Panc1 (cell line): Measurements from ENCODE around the gene C2orf66. TPM values are rescaled to one million over a fixed set of nuclear protein-coding genes. Genes with fewer than 3 reads are reported as not detected.

ENCODE experiments used
- ATAC-seq: fragments of 200-7000 bp; cut with Tn5 transposase; 2 replicates; pipeline ENCODE4 v1.9.1; 2020; ENCODE audit warnings: mild to moderate bottlenecking, moderate library complexity
- BruUV-seq: library from RNA; stranded (reverse); fragments of 400-500 nt; replicated peaks from 2 replicates; lab custom pipeline; 2021; lab: Mats Ljungman, UMichigan
- CTCF ChIA-PET: fragments of 300-600 bp; sonication (Branson Sonifier 250); formaldehyde crosslinking; loops from one replicate; lab custom pipeline; 2022; ENCODE audit warnings: antibody characterized with exemption; lab: Charles Lee
- POLR2A ChIA-PET: fragments of 300-600 bp; sonication (Branson Sonifier 250); formaldehyde crosslinking; loops from one replicate; lab custom pipeline; 2022; ENCODE audit warnings: antibody characterized with exemption; lab: Charles Lee
- DNase-seq: peaks from one replicate; pipeline ENCODE4 v3.0.0-alpha.2; 2010; ENCODE audit warnings: low read depth, low spot score
- H3K27ac ChIP-seq: 2 replicates; pipeline ENCODE4 v1.5.1; 2011; ENCODE audit warnings: mild to moderate bottlenecking, low read length, inconsistent platforms
- H3K27me3 ChIP-seq: fragments of 200-500 bp; sonication (Bioruptor generic); 2 replicates; pipeline ENCODE4 v1.6.0; 2014; ENCODE audit warnings: low read length, inconsistent platforms; ENCODE audit not compliant: control insufficient read depth, insufficient read depth
- H3K36me3 ChIP-seq: fragments of 200-500 bp; sonication (Bioruptor generic); 2 replicates; pipeline ENCODE4 v1.5.1; 2014; ENCODE audit warnings: inconsistent platforms, mild to moderate bottlenecking, low read length, moderate library complexity; ENCODE audit not compliant: control insufficient read depth, insufficient read depth
- H3K4me1 ChIP-seq: 2 replicates; pipeline ENCODE4 v1.5.1; 2011; ENCODE audit warnings: inconsistent platforms, mild to moderate bottlenecking, low read length, moderate library complexity; ENCODE audit not compliant: control insufficient read depth, insufficient read depth
- H3K4me3 ChIP-seq, 2 experiments: 2 replicates each; pipeline ENCODE4 v1.5.1; 2011 to 2012; ENCODE audit warnings: low read depth in 2 of 2, low read length in 2 of 2, mild to moderate bottlenecking in 2 of 2, inconsistent platforms in 1 of 2, moderate library complexity in 1 of 2
- H3K9me3 ChIP-seq: fragments of 200-500 bp; sonication (Bioruptor generic); 2 replicates; pipeline ENCODE4 v1.5.1; 2014; ENCODE audit warnings: low read depth, mild to moderate bottlenecking, inconsistent platforms, low read length, moderate library complexity; ENCODE audit not compliant: control insufficient read depth, insufficient read depth
- CTCF ChIP-seq: fragments of 450-650 bp; IDR thresholded peaks from 2 replicates; pipeline ENCODE4 v1.5.1; 2017; ENCODE audit warnings: mild to moderate bottlenecking
- POLR2AphosphoS5 ChIP-seq: IDR thresholded peaks from 2 replicates; pipeline ENCODE4 v1.6.1; 2012; ENCODE audit warnings: mild to moderate bottlenecking, low read depth, low read length, moderate library complexity
- SIN3A ChIP-seq: IDR thresholded peaks from 2 replicates; pipeline ENCODE4 v1.6.1; 2012; ENCODE audit warnings: low read depth, mild to moderate bottlenecking, low read length, moderate library complexity, borderline replicate concordance; ENCODE audit not compliant: insufficient read depth
- TCF7L2 ChIP-seq: IDR thresholded peaks from 2 replicates; pipeline ENCODE4 v1.6.1; 2011; ENCODE audit warnings: mild to moderate bottlenecking, low read depth, low read length, inconsistent platforms
- in situ Hi-C: cut with HindIII; loops from 2 replicates; pipeline ENCODE4 v1.10.0; 2016; ENCODE audit warnings: low sequenced_read_pairs, low pct_unique_long_range_greater_than_20kb
- intact Hi-C: fragments of 100-400 bp; cut with micrococcal nuclease; formaldehyde crosslinking; loops from one replicate; pipeline ENCODE4 v1.10.0; 2022; ENCODE audit not compliant: unreplicated experiment
- total RNA-seq: library from RNA; stranded (reverse); gene quantifications from one replicate; pipeline ENCODE4 v1.2.1, GENCODE V29; 2021; ENCODE audit not compliant: unreplicated experiment
- TF ChIP-seq, protein P1 (sequence below), 2 experiments: IDR thresholded peaks; 2 replicates each; pipeline ENCODE4 v1.6.1; 2011 to 2012; ENCODE audit warnings: low read depth in 2 of 2, control low read depth in 1 of 2, low read length in 1 of 2, mild to moderate bottlenecking in 1 of 2, moderate library complexity in 1 of 2; ENCODE audit not compliant: insufficient read depth in 1 of 2

Gene C2orf66
- total RNA-seq, 1 experiment from 2014 or later = 0.33 TPM

DNA sequence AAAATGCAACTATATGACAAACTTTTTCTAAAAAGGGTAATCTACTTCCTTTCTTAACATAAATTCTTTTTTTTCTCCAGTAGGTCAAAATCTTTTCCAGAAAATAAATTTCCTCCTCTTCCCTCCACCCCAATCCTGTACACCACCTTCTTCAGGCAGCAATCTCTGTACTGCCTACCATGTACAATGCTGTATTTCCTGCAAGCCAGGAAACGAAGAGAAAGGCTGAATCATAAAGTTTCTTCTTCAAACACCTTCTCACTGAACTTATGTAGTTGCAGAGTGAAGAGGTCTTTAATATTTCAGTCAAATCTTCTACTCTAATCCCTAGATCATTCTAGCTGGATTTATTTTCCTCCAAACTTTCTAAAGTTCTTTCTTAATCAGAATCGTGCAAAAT is 18.2 kb upstream of the C2orf66 start:
- CTCF ChIA-PET = no interaction called here
- in situ Hi-C loops (no loop called here), intact Hi-C loops (no loop called here)
- no peaks in the 10 kb centered on the region for H3K36me3 ChIP-seq
- ATAC-seq (no peak), DNase-seq (no peak)
- no TSS peak for BruUV-seq
- H3K9me3 ChIP-seq = no peaks in the 10 kb centered on the region
- no peaks in the 10 kb centered on the region for H3K4me1 ChIP-seq
- H3K4me3 ChIP-seq = no peak overlapping the region
- POLR2A ChIA-PET = no interaction called here
- TF ChIP-seq TCF7L2 = no peak
- no peak for TF ChIP-seq SIN3A
- TF ChIP-seq, protein P1, sequence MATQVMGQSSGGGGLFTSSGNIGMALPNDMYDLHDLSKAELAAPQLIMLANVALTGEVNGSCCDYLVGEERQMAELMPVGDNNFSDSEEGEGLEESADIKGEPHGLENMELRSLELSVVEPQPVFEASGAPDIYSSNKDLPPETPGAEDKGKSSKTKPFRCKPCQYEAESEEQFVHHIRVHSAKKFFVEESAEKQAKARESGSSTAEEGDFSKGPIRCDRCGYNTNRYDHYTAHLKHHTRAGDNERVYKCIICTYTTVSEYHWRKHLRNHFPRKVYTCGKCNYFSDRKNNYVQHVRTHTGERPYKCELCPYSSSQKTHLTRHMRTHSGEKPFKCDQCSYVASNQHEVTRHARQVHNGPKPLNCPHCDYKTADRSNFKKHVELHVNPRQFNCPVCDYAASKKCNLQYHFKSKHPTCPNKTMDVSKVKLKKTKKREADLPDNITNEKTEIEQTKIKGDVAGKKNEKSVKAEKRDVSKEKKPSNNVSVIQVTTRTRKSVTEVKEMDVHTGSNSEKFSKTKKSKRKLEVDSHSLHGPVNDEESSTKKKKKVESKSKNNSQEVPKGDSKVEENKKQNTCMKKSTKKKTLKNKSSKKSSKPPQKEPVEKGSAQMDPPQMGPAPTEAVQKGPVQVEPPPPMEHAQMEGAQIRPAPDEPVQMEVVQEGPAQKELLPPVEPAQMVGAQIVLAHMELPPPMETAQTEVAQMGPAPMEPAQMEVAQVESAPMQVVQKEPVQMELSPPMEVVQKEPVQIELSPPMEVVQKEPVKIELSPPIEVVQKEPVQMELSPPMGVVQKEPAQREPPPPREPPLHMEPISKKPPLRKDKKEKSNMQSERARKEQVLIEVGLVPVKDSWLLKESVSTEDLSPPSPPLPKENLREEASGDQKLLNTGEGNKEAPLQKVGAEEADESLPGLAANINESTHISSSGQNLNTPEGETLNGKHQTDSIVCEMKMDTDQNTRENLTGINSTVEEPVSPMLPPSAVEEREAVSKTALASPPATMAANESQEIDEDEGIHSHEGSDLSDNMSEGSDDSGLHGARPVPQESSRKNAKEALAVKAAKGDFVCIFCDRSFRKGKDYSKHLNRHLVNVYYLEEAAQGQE (IDR thresholded peaks at IDR 0.05; ENCODE audit: insufficient read depth in 1 of 2, low read depth in 2 of 2, low read length in 1 of 2) = no peak
- no peak for TF ChIP-seq CTCF
- no peak for TF ChIP-seq POLR2AphosphoS5
- no peak overlapping the region for H3K27ac ChIP-seq
- no peaks in the 10 kb centered on the region for H3K27me3 ChIP-seq

GRCh38 chr2:196823750-196824522 is 14.8 kb upstream of the C2orf66 start:
- Histone ChIP-seq H3K36me3 (no peaks in the 10 kb centered on the region), H3K4me1 (no peaks in the 10 kb centered on the region), H3K27me3 (no peaks in the 10 kb centered on the region), H3K27ac (no peak overlapping the region), H3K9me3 (no peaks in the 10 kb centered on the region), H3K4me3 (no peak overlapping the region)
- in situ Hi-C loops = no loop called here
- ATAC-seq (0 out of 2 replicates have a peak, but pooled peaks have one; percentile 53), DNase-seq (peak; percentile 22)
- ChIA-PET POLR2A (no interaction called here), CTCF (no interaction called here)
- no TSS peak for BruUV-seq
- no peak for TF ChIP-seq SIN3A
- TF ChIP-seq, protein P1 (IDR thresholded peaks at IDR 0.05; ENCODE audit: insufficient read depth in 1 of 2, low read depth in 2 of 2, low read length in 1 of 2) = no peak
- TF ChIP-seq CTCF = no peak
- no peak for TF ChIP-seq TCF7L2
- TF ChIP-seq POLR2AphosphoS5 = no peak
- intact Hi-C loops = no loop called here
